ENCODE measurements around the gene RPRD1B. TPM values are rescaled to one million over a fixed set of nuclear protein-coding genes. Genes with fewer than 3 reads are reported as not detected.

Gene RPRD1B
- total RNA-seq, 1 experiment from 2014 or later, result 55.1 TPM

GRCh38 chr20:38132156-38132909, 98.8 kb downstream of the RPRD1B start:
- BruUV-seq (replicated peaks), result no TSS peak
- H3K4me1 ChIP-seq (replicated peaks; ENCODE audit: insufficient read depth), result peaks cover 88% of the 10 kb centered on the region

GRCh38 chr20:38132910-38133501, 99.5 kb downstream of the RPRD1B start:
- Histone ChIP-seq H3K27me3 (ENCODE audit: insufficient read depth, low read depth) (no peaks in the 10 kb centered on the region), H3K36me3 (ENCODE audit: low read depth) (peaks cover 66% of the 10 kb centered on the region), H3K4me1 (replicated peaks; ENCODE audit: insufficient read depth) (peaks cover 81% of the 10 kb centered on the region), H3K79me2 (ENCODE audit: low read depth) (peaks cover 11% of the 10 kb centered on the region; the same call in 1 of the 2 replicates), H3K4me2 (peak overlapping the region; percentile 57), H3F3A (ENCODE audit: insufficient read depth, low read depth) (peaks cover 96% of the 10 kb centered on the region), H3K9me2 (ENCODE audit: insufficient read depth) (no peaks in the 10 kb centered on the region), H3K9me3 (ENCODE audit: insufficient read depth, low read depth) (no peaks in the 10 kb centered on the region), H2AFZ (no peak overlapping the region), H4K20me1 (ENCODE audit: insufficient read depth) (no peaks in the 10 kb centered on the region), H3K27ac (peak overlapping the region; percentile 92), H3K4me3 (no peak overlapping the region)
- POLR2A ChIA-PET (ENCODE audit: unreplicated experiment), result no interaction called here
- CTCF ChIA-PET, result no interaction called here
- peak in 1 of 2 experiments; percentile 17 for DNase-seq
- no TSS peak for BruUV-seq (replicated peaks)
- intact Hi-C loops (cut with micrococcal nuclease; ENCODE audit: unreplicated experiment), result no loop called here
- no peak for TF ChIP-seq CTCF (conservative IDR thresholded peaks at IDR 0.05)
- TF ChIP-seq EZH2 (IDR thresholded peaks at IDR 0.05; ENCODE audit: low read depth), result no peak

More at GRCh38 chr20:38132156-38132909, 98.8 kb downstream of the RPRD1B start:
- POLR2A ChIA-PET (ENCODE audit: unreplicated experiment), result no interaction called here
- intact Hi-C loops (cut with micrococcal nuclease; ENCODE audit: unreplicated experiment), result no loop called here
- Histone ChIP-seq H3K36me3 (ENCODE audit: low read depth) (peaks cover 59% of the 10 kb centered on the region), H3K9me3 (ENCODE audit: insufficient read depth, low read depth) (no peaks in the 10 kb centered on the region), H3K27me3 (ENCODE audit: insufficient read depth, low read depth) (no peaks in the 10 kb centered on the region), H3K27ac (peak overlapping the region; percentile 92), H4K20me1 (ENCODE audit: insufficient read depth) (no peaks in the 10 kb centered on the region), H2AFZ (no peak overlapping the region), H3K9me2 (ENCODE audit: insufficient read depth) (no peaks in the 10 kb centered on the region), H3F3A (ENCODE audit: insufficient read depth, low read depth) (peaks cover 96% of the 10 kb centered on the region), H3K4me2 (peak overlapping the region; percentile 57; the same call in 1 of the 2 replicates), H3K79me2 (ENCODE audit: low read depth) (peaks cover 11% of the 10 kb centered on the region; the same call in 1 of the 2 replicates), H3K4me3 (no peak overlapping the region)
- TF ChIP-seq CTCF (conservative IDR thresholded peaks at IDR 0.05) (no peak), EZH2 (IDR thresholded peaks at IDR 0.05; ENCODE audit: low read depth) (no peak)
- peak in 1 of 2 experiments; percentile 34 for DNase-seq
- CTCF ChIA-PET, result no interaction called here

GRCh38 chr20:38133680-38134426, 100.3 kb downstream of the RPRD1B start:
- DNase-seq, result peak in 1 of 2 experiments; percentile 5
- H3K79me2 ChIP-seq (ENCODE audit: low read depth), result peaks cover 11% of the 10 kb centered on the region; the same call in 1 of the 2 replicates
- ChIA-PET CTCF (interaction anchor here (1.3 to 1.4 kb wide), 2 partner anchors 10 to 61 kb away, joined by 4 read pairs; no protein-coding TSS in a partner anchor), POLR2A (ENCODE audit: unreplicated experiment) (interaction anchor here (0.6 to 1.1 kb wide), 2 partner anchors 10 to 19 kb away, joined by 3 to 5 read pairs; no protein-coding TSS in a partner anchor)
- intact Hi-C loops (cut with micrococcal nuclease; ENCODE audit: unreplicated experiment), result loop anchor here (1.0 to 2.0 kb wide), 8 partner anchors 8 to 87 kb away; partner anchors contain the start of gene TGM2
- peak overlapping the region; percentile 57 for H3K4me2 ChIP-seq
- TSS peak; percentile 2 for BruUV-seq (replicated peaks)
- peaks cover 73% of the 10 kb centered on the region for H3K4me1 ChIP-seq (replicated peaks; ENCODE audit: insufficient read depth)
- no peak overlapping the region for H2AFZ ChIP-seq
- peak overlapping the region; percentile 92 for H3K27ac ChIP-seq
- H3K4me3 ChIP-seq, result no peak overlapping the region
- H4K20me1 ChIP-seq (ENCODE audit: insufficient read depth), result no peaks in the 10 kb centered on the region
- H3F3A ChIP-seq (ENCODE audit: insufficient read depth, low read depth), result peaks cover 94% of the 10 kb centered on the region
- no peaks in the 10 kb centered on the region for H3K27me3 ChIP-seq (ENCODE audit: insufficient read depth, low read depth)
- H3K9me3 ChIP-seq (ENCODE audit: insufficient read depth, low read depth), result no peaks in the 10 kb centered on the region
- TF ChIP-seq CTCF (conservative IDR thresholded peaks at IDR 0.05), result no peak
- peaks cover 64% of the 10 kb centered on the region for H3K36me3 ChIP-seq (ENCODE audit: low read depth)
- H3K9me2 ChIP-seq (ENCODE audit: insufficient read depth), result no peaks in the 10 kb centered on the region

Measured in PC-9 (cell line).